CD14-positive monocyte (primary cell): ENCODE results near the gene DDI2. TPM values are rescaled to one million over a fixed set of nuclear protein-coding genes. Genes with fewer than 3 reads are reported as not detected.

Experiments used
- DNase-seq, 3 donors: peaks; one replicate each; pipeline ENCODE4 v3.0.0-alpha.2; 2011 to 2022
- H2AFZ ChIP-seq: 2 replicates; pipeline ENCODE4 v1.6.0; 2012; ENCODE audit warnings: mild to moderate bottlenecking, low read depth, low read length, inconsistent platforms; ENCODE audit not compliant: insufficient read depth, poor library complexity, severe bottlenecking
- H3K27ac ChIP-seq, 2 donors: 1 replicate in 1 of 2; 2 replicates in 1 of 2; pipeline ENCODE4 v1.5.1; 2012 to 2013; ENCODE audit warnings: low read length in 2 of 2, control low read depth in 1 of 2, inconsistent platforms in 1 of 2, low read depth in 1 of 2, mild to moderate bottlenecking in 1 of 2
- H3K27me3 ChIP-seq, 2 donors: one replicate each; pipeline versions ENCODE4 v1.6.0 to v1.6.1; 2011 to 2013; ENCODE audit warnings: low read length in 2 of 2; ENCODE audit not compliant: control insufficient read depth in 2 of 2, insufficient read depth in 2 of 2
- H3K36me3 ChIP-seq, 2 donors: replicated peaks in 1 of 2; 1 replicate in 1 of 2; 2 replicates in 1 of 2; pipeline versions ENCODE4 v1.5.1 to v1.6.1; 2012 to 2013; ENCODE audit warnings: low read length in 2 of 2, control low read depth in 1 of 2, inconsistent platforms in 1 of 2, mild to moderate bottlenecking in 1 of 2; ENCODE audit not compliant: insufficient read depth in 2 of 2, control insufficient read depth in 1 of 2
- H3K4me1 ChIP-seq, 2 donors: 1 replicate in 1 of 2; 2 replicates in 1 of 2; pipeline versions ENCODE4 v1.5.1 to v1.6.1; 2012 to 2013; ENCODE audit warnings: low read length in 2 of 2, control low read depth in 1 of 2, inconsistent platforms in 1 of 2, mild to moderate bottlenecking in 1 of 2, moderate library complexity in 1 of 2; ENCODE audit not compliant: insufficient read depth in 2 of 2, control insufficient read depth in 1 of 2
- H3K4me2 ChIP-seq: replicated peaks from 2 replicates; pipeline ENCODE3; 2012; ENCODE audit warnings: low read length, moderate library complexity, mild to moderate bottlenecking; ENCODE audit not compliant: poor library complexity, severe bottlenecking; ENCODE audit errors: extremely low read depth
- H3K4me3 ChIP-seq, 3 experiments: fragments of 200-600 bp in 1 of 3; sonication (generic) in 1 of 3; replicated peaks in 1 of 3; 1 replicate in 2 of 3; 2 replicates in 1 of 3; pipeline ENCODE4 v1.5.1; 2011 to 2013; ENCODE audit warnings: low read length in 3 of 3, mild to moderate bottlenecking in 3 of 3, control low read depth in 2 of 3, low read depth in 2 of 3, inconsistent platforms in 1 of 3, moderate library complexity in 1 of 3
- H3K79me2 ChIP-seq: 2 replicates; pipeline ENCODE4 v1.6.0; 2012; ENCODE audit warnings: mild to moderate bottlenecking, control low read depth, inconsistent platforms, low read length, moderate library complexity; ENCODE audit not compliant: insufficient read depth
- H3K9ac ChIP-seq: 2 replicates; pipeline ENCODE4 v1.6.0; 2017; ENCODE audit warnings: low read length, mild to moderate bottlenecking; ENCODE audit not compliant: insufficient read depth, poor library complexity, severe bottlenecking
- H3K9me3 ChIP-seq, 2 donors: replicated peaks in 1 of 2; 1 replicate in 1 of 2; 2 replicates in 1 of 2; pipeline versions ENCODE4 v1.5.1 to v1.6.1; 2012 to 2013; ENCODE audit warnings: low read length in 2 of 2, control low read depth in 1 of 2; ENCODE audit not compliant: control insufficient read depth in 1 of 2, insufficient read depth in 1 of 2
- H4K20me1 ChIP-seq: 2 replicates; pipeline ENCODE4 v1.6.0; 2012; ENCODE audit warnings: mild to moderate bottlenecking, low read length, control low read depth, moderate library complexity; ENCODE audit not compliant: insufficient read depth
- H3K27ac Mint-ChIP-seq, 7 donors: one replicate each; pipeline ENCODE4 v1.8.0; 2020; ENCODE audit warnings: mild to moderate bottlenecking in 7 of 7, mixed read lengths in 7 of 7, moderate library complexity in 6 of 7, inconsistent platforms in 2 of 7
- H3K27me3 Mint-ChIP-seq, 3 donors: one replicate each; pipeline ENCODE4 v1.8.0; 2021 to 2022; ENCODE audit warnings: low read depth in 3 of 3, mild to moderate bottlenecking in 3 of 3, mixed read lengths in 3 of 3, moderate library complexity in 3 of 3, inconsistent platforms in 1 of 3
- H3K36me3 Mint-ChIP-seq, 2 donors: one replicate each; pipeline ENCODE4 v1.8.0; 2020; ENCODE audit warnings: mixed read lengths in 2 of 2, inconsistent platforms in 1 of 2, mild to moderate bottlenecking in 1 of 2
- H3K4me1 Mint-ChIP-seq: one replicate; pipeline ENCODE4 v1.8.0; 2020; ENCODE audit warnings: mild to moderate bottlenecking, mixed read lengths
- H3K4me3 Mint-ChIP-seq, 2 donors: one replicate each; pipeline ENCODE4 v1.8.0; 2020; ENCODE audit warnings: mild to moderate bottlenecking in 2 of 2, mixed read lengths in 2 of 2, moderate library complexity in 1 of 2
- H3K9me3 Mint-ChIP-seq, 7 donors: one replicate each; pipeline ENCODE4 v1.8.0; 2020 to 2022; ENCODE audit warnings: mixed read lengths in 7 of 7, mild to moderate bottlenecking in 6 of 7, moderate library complexity in 6 of 7, inconsistent platforms in 2 of 7
- WGBS: methylation state at CpG from one replicate; pipeline ENCODE4 v1.1.5; 2013; ENCODE audit warnings: missing lambda C conversion rate; ENCODE audit not compliant: insufficient coverage; 5-methylcytosine and 5-hydroxymethylcytosine counted together
- intact Hi-C, 2 donors: fragments of 100-400 bp; cut with micrococcal nuclease; formaldehyde crosslinking; loops; one replicate each; pipeline versions ENCODE4 v1.15.0 to v1.15.1; 2023
- polyA plus RNA-seq, 3 donors: library from polyadenylated mRNA; depleted of rRNA in 1 of 3; unstranded in 2 of 3; stranded (reverse) in 1 of 3; fragments of 300-500 nt in 2 of 3; fragments of >200 nt in 1 of 3; fragmentation: Illumina TruSeq in 2 of 3; gene quantifications; 1 replicate in 2 of 3; 2 replicates in 1 of 3; pipeline ENCODE4 v1.2.3, GENCODE V29; 2012 to 2021
- TF ChIP-seq, protein P1 (sequence below): fragments of 200-600 bp; IDR thresholded peaks from one replicate; pipeline ENCODE4 v1.8.0; 2022; ENCODE audit warnings: antibody characterized with exemption, mild to moderate bottlenecking

Gene DDI2
- polyA plus RNA-seq, 3 donors, result 2.5 to 5.4 (median 3.2) TPM

DNA sequence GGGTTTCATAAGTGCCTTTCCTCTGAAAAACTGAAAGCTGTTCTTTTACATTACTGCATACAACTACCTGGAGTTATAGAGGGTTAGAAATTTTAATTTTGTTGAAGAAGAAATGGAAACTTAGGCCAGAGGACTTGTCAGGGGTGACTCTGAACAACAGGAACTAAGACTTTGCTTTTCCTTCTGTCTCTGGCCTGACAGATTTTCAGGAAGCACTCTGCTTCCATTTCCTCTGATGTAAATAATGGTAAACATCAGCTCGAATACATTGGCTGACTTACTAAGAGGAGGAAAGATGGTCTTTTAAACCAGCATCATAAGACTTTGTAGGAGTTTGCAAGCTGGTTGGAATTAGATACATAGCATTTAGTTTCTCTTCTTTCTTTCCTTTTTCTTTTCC lies 39.8 kb downstream of the DDI2 start:
- H3K9me3 Mint-ChIP-seq, result peaks cover 0 to 3% (median 0%) of the 10 kb centered on the region in 7 donors
- H3K27ac ChIP-seq, result peak overlapping the region in 1 of 2 donors; percentile 49
- no peaks in the 10 kb centered on the region for H3K27me3 ChIP-seq
- no peaks in the 10 kb centered on the region for H4K20me1 ChIP-seq
- H3K4me3 Mint-ChIP-seq, result no peak overlapping the region
- TF ChIP-seq, protein P1, sequence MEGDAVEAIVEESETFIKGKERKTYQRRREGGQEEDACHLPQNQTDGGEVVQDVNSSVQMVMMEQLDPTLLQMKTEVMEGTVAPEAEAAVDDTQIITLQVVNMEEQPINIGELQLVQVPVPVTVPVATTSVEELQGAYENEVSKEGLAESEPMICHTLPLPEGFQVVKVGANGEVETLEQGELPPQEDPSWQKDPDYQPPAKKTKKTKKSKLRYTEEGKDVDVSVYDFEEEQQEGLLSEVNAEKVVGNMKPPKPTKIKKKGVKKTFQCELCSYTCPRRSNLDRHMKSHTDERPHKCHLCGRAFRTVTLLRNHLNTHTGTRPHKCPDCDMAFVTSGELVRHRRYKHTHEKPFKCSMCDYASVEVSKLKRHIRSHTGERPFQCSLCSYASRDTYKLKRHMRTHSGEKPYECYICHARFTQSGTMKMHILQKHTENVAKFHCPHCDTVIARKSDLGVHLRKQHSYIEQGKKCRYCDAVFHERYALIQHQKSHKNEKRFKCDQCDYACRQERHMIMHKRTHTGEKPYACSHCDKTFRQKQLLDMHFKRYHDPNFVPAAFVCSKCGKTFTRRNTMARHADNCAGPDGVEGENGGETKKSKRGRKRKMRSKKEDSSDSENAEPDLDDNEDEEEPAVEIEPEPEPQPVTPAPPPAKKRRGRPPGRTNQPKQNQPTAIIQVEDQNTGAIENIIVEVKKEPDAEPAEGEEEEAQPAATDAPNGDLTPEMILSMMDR, result no peak
- H3K4me2 ChIP-seq, result no peak overlapping the region
- H3K4me1 ChIP-seq, result no peaks in the 10 kb centered on the region
- H3K4me1 Mint-ChIP-seq, result peaks cover 3% of the 10 kb centered on the region
- H2AFZ ChIP-seq, result no peak overlapping the region
- peaks cover 71 to 87% of the 10 kb centered on the region in 2 donors for H3K36me3 Mint-ChIP-seq
- H3K27ac Mint-ChIP-seq, result peak overlapping the region in 2 of 7 donors; percentile 34 to 57
- no peak overlapping the region for H3K4me3 ChIP-seq
- WGBS, result no CpG with 5 or more reads among the region's 1 CpG
- no peak overlapping the region for H3K9ac ChIP-seq
- no peaks in the 10 kb centered on the region for H3K27me3 Mint-ChIP-seq
- H3K9me3 ChIP-seq, result no peaks in the 10 kb centered on the region
- H3K36me3 ChIP-seq, result peaks cover 71 to 85% of the 10 kb centered on the region in 2 donors
- no peak for DNase-seq
- intact Hi-C loops, result loop anchor here in 1 of 2 donors (5.0 kb wide), 1 partner anchor 35 kb away; no protein-coding TSS in a partner anchor
- no peaks in the 10 kb centered on the region for H3K79me2 ChIP-seq

DNA sequence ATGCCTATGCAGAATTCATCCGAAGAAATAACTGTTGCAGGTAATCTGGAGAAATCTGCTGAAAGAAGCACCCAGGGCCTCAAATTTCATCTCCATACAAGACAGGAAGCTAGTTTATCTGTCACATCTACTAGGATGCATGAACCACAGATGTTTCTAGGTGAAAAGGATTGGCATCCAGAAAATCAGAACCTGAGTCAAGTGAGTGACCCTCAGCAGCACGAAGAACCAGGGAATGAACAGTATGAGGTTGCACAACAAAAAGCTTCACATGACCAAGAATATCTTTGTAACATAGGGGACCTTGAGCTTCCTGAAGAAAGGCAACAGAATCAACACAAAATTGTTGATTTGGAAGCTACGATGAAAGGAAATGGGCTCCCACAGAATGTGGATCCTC lies 42.9 kb downstream of the DDI2 start:
- Mint-ChIP-seq H3K36me3 (peaks cover 65 to 79% of the 10 kb centered on the region in 2 donors), H3K27me3 (no peaks in the 10 kb centered on the region), H3K4me1 (peaks cover 3% of the 10 kb centered on the region), H3K9me3 (peaks cover 0 to 3% (median 0%) of the 10 kb centered on the region in 7 donors), H3K4me3 (no peak overlapping the region), H3K27ac (no peak overlapping the region)
- H3K79me2 ChIP-seq, result no peaks in the 10 kb centered on the region
- H4K20me1 ChIP-seq, result no peaks in the 10 kb centered on the region
- TF ChIP-seq, protein P1, result no peak
- no peaks in the 10 kb centered on the region for H3K9me3 ChIP-seq
- H3K9ac ChIP-seq, result no peak overlapping the region
- no peak overlapping the region for H3K27ac ChIP-seq
- intact Hi-C loops, result no loop called here
- no peak overlapping the region for H3K4me2 ChIP-seq
- 100% methylated on average over 1 of the region's 3 CpGs for WGBS
- H2AFZ ChIP-seq, result no peak overlapping the region
- DNase-seq, result no peak
- peaks cover 58 to 90% of the 10 kb centered on the region in 2 donors for H3K36me3 ChIP-seq
- H3K4me3 ChIP-seq, result no peak overlapping the region
- H3K4me1 ChIP-seq, result no peaks in the 10 kb centered on the region
- H3K27me3 ChIP-seq, result no peaks in the 10 kb centered on the region
